GM21390 (cell line): ENCODE data around the gene MAP10.

Experiments
- ATAC-seq: cut with Tn5 transposase; IDR thresholded peaks from one replicate; pipeline ENCODE4 v1.9.1; 2021; ENCODE audit not compliant: unreplicated experiment

Gene MAP10

GRCh38 chr1:232853994-232854797, 49.0 kb downstream of the MAP10 start:
- ATAC-seq, result no peak

- no peak for ATAC-seq
Measured at GRCh38 chr1:232854798-232855159, 49.6 kb downstream of the MAP10 start.

- no peak for ATAC-seq
Measured at GRCh38 chr1:232856541-232856940, 51.3 kb downstream of the MAP10 start.
